Activated CD8-positive, alpha-beta memory T cell treated with anti-CD3 and anti-CD28 coated beads, Interleukin-2, amount 50 U/mL, for 1 hour (primary cell): ENCODE measurements around the gene KISS1.

ENCODE experiments used
- DNase-seq: peaks from one replicate; pipeline ENCODE4 v3.0.0-alpha.2; 2020; ENCODE audit errors: extremely low read depth

KISS1 gene

GRCh38 chr1:204218552-204218951 is 22.3 kb upstream of the KISS1 start:
- no peak for DNase-seq

- DNase-seq, result no peak
Measured at GRCh38 chr1:204217648-204218000, 21.3 kb upstream of the KISS1 start.

- no peak for DNase-seq
Measured at GRCh38 chr1:204216880-204217647, 20.8 kb upstream of the KISS1 start.

- no peak for DNase-seq
Measured at GRCh38 chr1:204216236-204216635, 19.9 kb upstream of the KISS1 start.

- no peak for DNase-seq
Measured at GRCh38 chr1:204213668-204214662, 17.7 kb upstream of the KISS1 start, which contains the start of gene GOLT1A. TSS of gene GOLT1A (minus strand) at chr1:204213988. CDS start at chr1:204213906, 82 bp downstream.

- no peak for DNase-seq
Measured at GRCh38 chr1:204212715-204213114, 16.4 kb upstream of the KISS1 start.

GRCh38 chr1:204211046-204211445 is 14.8 kb upstream of the KISS1 start:
- no peak for DNase-seq

- peak; percentile 22 for DNase-seq
Measured at GRCh38 chr1:204207136-204207616, 10.9 kb upstream of the KISS1 start.

- DNase-seq, result no peak
Measured at GRCh38 chr1:204206121-204206520, 9.8 kb upstream of the KISS1 start.

- no peak for DNase-seq
Measured at GRCh38 chr1:204205486-204205885, 9.2 kb upstream of the KISS1 start.

GRCh38 chr1:204204944-204205343 is 8.7 kb upstream of the KISS1 start:
- no peak for DNase-seq

GRCh38 chr1:204203206-204203767 is 7.0 kb upstream of the KISS1 start:
- no peak for DNase-seq

GRCh38 chr1:204202481-204202880 is 6.2 kb upstream of the KISS1 start:
- DNase-seq, result no peak

- no peak for DNase-seq
Measured at GRCh38 chr1:204201348-204202040, 5.2 kb upstream of the KISS1 start.

GRCh38 chr1:204199579-204199978 is 3.3 kb upstream of the KISS1 start:
- DNase-seq, result no peak

- no peak for DNase-seq
Measured at GRCh38 chr1:204198348-204199340, 2.4 kb upstream of the KISS1 start.

- DNase-seq, result no peak
Measured at GRCh38 chr1:204197068-204197467, 777 bp upstream of the KISS1 start.

- no peak for DNase-seq
Measured at GRCh38 chr1:204194771-204195170, 1.5 kb downstream of the KISS1 start.

GRCh38 chr1:204194080-204194479 is 2.2 kb downstream of the KISS1 start:
- DNase-seq, result no peak

- no peak for DNase-seq
Measured at GRCh38 chr1:204192589-204193352, 3.5 kb downstream of the KISS1 start.
